CD14-positive monocyte (primary cell): ENCODE measurements around the gene PLEKHA8. TPM values are rescaled to one million over a fixed set of nuclear protein-coding genes. Genes with fewer than 3 reads are reported as not detected.

ENCODE experiments used
- DNase-seq, 3 donors: peaks; one replicate each; pipeline ENCODE4 v3.0.0-alpha.2; 2011 to 2022
- H2AFZ ChIP-seq: 2 replicates; pipeline ENCODE4 v1.6.0; 2012; ENCODE audit warnings: mild to moderate bottlenecking, low read depth, low read length, inconsistent platforms; ENCODE audit not compliant: insufficient read depth, poor library complexity, severe bottlenecking
- H3K27ac ChIP-seq, 2 donors: 1 replicate in 1 of 2; 2 replicates in 1 of 2; pipeline ENCODE4 v1.5.1; 2012 to 2013; ENCODE audit warnings: low read length in 2 of 2, control low read depth in 1 of 2, inconsistent platforms in 1 of 2, low read depth in 1 of 2, mild to moderate bottlenecking in 1 of 2
- H3K27me3 ChIP-seq, 2 donors: one replicate each; pipeline versions ENCODE4 v1.6.0 to v1.6.1; 2011 to 2013; ENCODE audit warnings: low read length in 2 of 2; ENCODE audit not compliant: control insufficient read depth in 2 of 2, insufficient read depth in 2 of 2
- H3K36me3 ChIP-seq, 2 donors: replicated peaks in 1 of 2; 1 replicate in 1 of 2; 2 replicates in 1 of 2; pipeline versions ENCODE4 v1.5.1 to v1.6.1; 2012 to 2013; ENCODE audit warnings: low read length in 2 of 2, control low read depth in 1 of 2, inconsistent platforms in 1 of 2, mild to moderate bottlenecking in 1 of 2; ENCODE audit not compliant: insufficient read depth in 2 of 2, control insufficient read depth in 1 of 2
- H3K4me1 ChIP-seq, 2 donors: 1 replicate in 1 of 2; 2 replicates in 1 of 2; pipeline versions ENCODE4 v1.5.1 to v1.6.1; 2012 to 2013; ENCODE audit warnings: low read length in 2 of 2, control low read depth in 1 of 2, inconsistent platforms in 1 of 2, mild to moderate bottlenecking in 1 of 2, moderate library complexity in 1 of 2; ENCODE audit not compliant: insufficient read depth in 2 of 2, control insufficient read depth in 1 of 2
- H3K4me2 ChIP-seq: replicated peaks from 2 replicates; pipeline ENCODE3; 2012; ENCODE audit warnings: low read length, moderate library complexity, mild to moderate bottlenecking; ENCODE audit not compliant: poor library complexity, severe bottlenecking; ENCODE audit errors: extremely low read depth
- H3K4me3 ChIP-seq, 3 experiments: fragments of 200-600 bp in 1 of 3; sonication (generic) in 1 of 3; replicated peaks in 1 of 3; 1 replicate in 2 of 3; 2 replicates in 1 of 3; pipeline ENCODE4 v1.5.1; 2011 to 2013; ENCODE audit warnings: low read length in 3 of 3, mild to moderate bottlenecking in 3 of 3, control low read depth in 2 of 3, low read depth in 2 of 3, inconsistent platforms in 1 of 3, moderate library complexity in 1 of 3
- H3K79me2 ChIP-seq: 2 replicates; pipeline ENCODE4 v1.6.0; 2012; ENCODE audit warnings: mild to moderate bottlenecking, control low read depth, inconsistent platforms, low read length, moderate library complexity; ENCODE audit not compliant: insufficient read depth
- H3K9ac ChIP-seq: 2 replicates; pipeline ENCODE4 v1.6.0; 2017; ENCODE audit warnings: low read length, mild to moderate bottlenecking; ENCODE audit not compliant: insufficient read depth, poor library complexity, severe bottlenecking
- H3K9me3 ChIP-seq, 2 donors: replicated peaks in 1 of 2; 1 replicate in 1 of 2; 2 replicates in 1 of 2; pipeline versions ENCODE4 v1.5.1 to v1.6.1; 2012 to 2013; ENCODE audit warnings: low read length in 2 of 2, control low read depth in 1 of 2; ENCODE audit not compliant: control insufficient read depth in 1 of 2, insufficient read depth in 1 of 2
- H4K20me1 ChIP-seq: 2 replicates; pipeline ENCODE4 v1.6.0; 2012; ENCODE audit warnings: mild to moderate bottlenecking, low read length, control low read depth, moderate library complexity; ENCODE audit not compliant: insufficient read depth
- H3K27ac Mint-ChIP-seq, 7 donors: one replicate each; pipeline ENCODE4 v1.8.0; 2020; ENCODE audit warnings: mild to moderate bottlenecking in 7 of 7, mixed read lengths in 7 of 7, moderate library complexity in 6 of 7, inconsistent platforms in 2 of 7
- H3K27me3 Mint-ChIP-seq, 3 donors: one replicate each; pipeline ENCODE4 v1.8.0; 2021 to 2022; ENCODE audit warnings: low read depth in 3 of 3, mild to moderate bottlenecking in 3 of 3, mixed read lengths in 3 of 3, moderate library complexity in 3 of 3, inconsistent platforms in 1 of 3
- H3K36me3 Mint-ChIP-seq, 2 donors: one replicate each; pipeline ENCODE4 v1.8.0; 2020; ENCODE audit warnings: mixed read lengths in 2 of 2, inconsistent platforms in 1 of 2, mild to moderate bottlenecking in 1 of 2
- H3K4me1 Mint-ChIP-seq: one replicate; pipeline ENCODE4 v1.8.0; 2020; ENCODE audit warnings: mild to moderate bottlenecking, mixed read lengths
- H3K4me3 Mint-ChIP-seq, 2 donors: one replicate each; pipeline ENCODE4 v1.8.0; 2020; ENCODE audit warnings: mild to moderate bottlenecking in 2 of 2, mixed read lengths in 2 of 2, moderate library complexity in 1 of 2
- H3K9me3 Mint-ChIP-seq, 7 donors: one replicate each; pipeline ENCODE4 v1.8.0; 2020 to 2022; ENCODE audit warnings: mixed read lengths in 7 of 7, mild to moderate bottlenecking in 6 of 7, moderate library complexity in 6 of 7, inconsistent platforms in 2 of 7
- CTCF ChIP-seq: fragments of 200-600 bp; IDR thresholded peaks from one replicate; pipeline ENCODE4 v1.8.0; 2022; ENCODE audit warnings: antibody characterized with exemption, mild to moderate bottlenecking
- WGBS: methylation state at CpG from one replicate; pipeline ENCODE4 v1.1.5; 2013; ENCODE audit warnings: missing lambda C conversion rate; ENCODE audit not compliant: insufficient coverage; 5-methylcytosine and 5-hydroxymethylcytosine counted together
- intact Hi-C, 2 donors: fragments of 100-400 bp; cut with micrococcal nuclease; formaldehyde crosslinking; loops; one replicate each; pipeline versions ENCODE4 v1.15.0 to v1.15.1; 2023
- polyA plus RNA-seq, 3 donors: library from polyadenylated mRNA; depleted of rRNA in 1 of 3; unstranded in 2 of 3; stranded (reverse) in 1 of 3; fragments of 300-500 nt in 2 of 3; fragments of >200 nt in 1 of 3; fragmentation: Illumina TruSeq in 2 of 3; gene quantifications; 1 replicate in 2 of 3; 2 replicates in 1 of 3; pipeline ENCODE4 v1.2.3, GENCODE V29; 2012 to 2021

The PLEKHA8 gene
- polyA plus RNA-seq, 3 donors: 2.4 to 2.7 (median 2.6) TPM

GRCh38 chr7:30175636-30176147 lies 147.5 kb downstream of the PLEKHA8 start:
- H3K79me2 ChIP-seq: no peaks in the 10 kb centered on the region
- H2AFZ ChIP-seq: no peak overlapping the region
- intact Hi-C loops: loop anchor here in 1 of 2 donors (5.0 kb wide), 1 partner anchor 47 kb away; no protein-coding TSS in a partner anchor
- no peaks in the 10 kb centered on the region for H3K36me3 ChIP-seq
- no peak overlapping the region for H3K27ac ChIP-seq
- H4K20me1 ChIP-seq: no peaks in the 10 kb centered on the region
- Mint-ChIP-seq H3K27ac (peak overlapping the region in 1 of 7 donors; percentile 95), H3K4me3 (no peak overlapping the region), H3K9me3 (peaks cover 0 to 2% (median 0%) of the 10 kb centered on the region in 7 donors), H3K36me3 (peaks cover 0 to 10% of the 10 kb centered on the region in 2 donors), H3K27me3 (peaks cover 0 to 1% (median 0%) of the 10 kb centered on the region in 3 donors), H3K4me1 (peaks cover 83% of the 10 kb centered on the region)
- no peak overlapping the region for H3K9ac ChIP-seq
- DNase-seq: no peak
- TF ChIP-seq CTCF: no peak
- H3K4me2 ChIP-seq: no peak overlapping the region
- 98% methylated on average over 6 of the region's 7 CpGs for WGBS
- no peak overlapping the region for H3K4me3 ChIP-seq
- H3K9me3 ChIP-seq: no peaks in the 10 kb centered on the region
- no peaks in the 10 kb centered on the region for H3K27me3 ChIP-seq
- H3K4me1 ChIP-seq: peaks cover 59 to 73% of the 10 kb centered on the region in 2 donors

GRCh38 chr7:30176463-30177109 lies 148.4 kb downstream of the PLEKHA8 start:
- Mint-ChIP-seq H3K9me3 (peaks cover 0 to 2% (median 2%) of the 10 kb centered on the region in 7 donors), H3K27me3 (peaks cover 0 to 1% (median 0%) of the 10 kb centered on the region in 3 donors), H3K4me1 (peaks cover 74% of the 10 kb centered on the region), H3K27ac (peak overlapping the region; percentile 89 to 95 (median 92)), H3K4me3 (peak overlapping the region in 1 of 2 donors; percentile 41), H3K36me3 (peaks cover 0 to 8% of the 10 kb centered on the region in 2 donors)
- no peaks in the 10 kb centered on the region for H3K79me2 ChIP-seq
- no peaks in the 10 kb centered on the region for H3K27me3 ChIP-seq
- peaks cover 50 to 65% of the 10 kb centered on the region in 2 donors for H3K4me1 ChIP-seq
- TF ChIP-seq CTCF: no peak
- H3K9ac ChIP-seq: no peak overlapping the region
- intact Hi-C loops: loop anchor here in 1 of 2 donors (5.0 kb wide), 1 partner anchor 46 kb away; no protein-coding TSS in a partner anchor
- H3K4me2 ChIP-seq: peak overlapping the region; percentile 50
- no peaks in the 10 kb centered on the region for H3K9me3 ChIP-seq
- H2AFZ ChIP-seq: peak overlapping the region; percentile 67
- peak in 2 of 3 donors; percentile 78 to 79 for DNase-seq
- H3K27ac ChIP-seq: peak overlapping the region; percentile 85 to 94
- WGBS: 43% methylated on average over 4 of the region's 6 CpGs
- H3K4me3 ChIP-seq: peak overlapping the region in 1 of 3 experiments; percentile 51
- no peaks in the 10 kb centered on the region for H3K36me3 ChIP-seq
- H4K20me1 ChIP-seq: no peaks in the 10 kb centered on the region
